ENCODE results near the gene ART1. TPM values are rescaled to one million over a fixed set of nuclear protein-coding genes. Genes with fewer than 3 reads are reported as not detected.

Gene ART1
- total RNA-seq, 1 donor from 2014 or later = not detected

DNA sequence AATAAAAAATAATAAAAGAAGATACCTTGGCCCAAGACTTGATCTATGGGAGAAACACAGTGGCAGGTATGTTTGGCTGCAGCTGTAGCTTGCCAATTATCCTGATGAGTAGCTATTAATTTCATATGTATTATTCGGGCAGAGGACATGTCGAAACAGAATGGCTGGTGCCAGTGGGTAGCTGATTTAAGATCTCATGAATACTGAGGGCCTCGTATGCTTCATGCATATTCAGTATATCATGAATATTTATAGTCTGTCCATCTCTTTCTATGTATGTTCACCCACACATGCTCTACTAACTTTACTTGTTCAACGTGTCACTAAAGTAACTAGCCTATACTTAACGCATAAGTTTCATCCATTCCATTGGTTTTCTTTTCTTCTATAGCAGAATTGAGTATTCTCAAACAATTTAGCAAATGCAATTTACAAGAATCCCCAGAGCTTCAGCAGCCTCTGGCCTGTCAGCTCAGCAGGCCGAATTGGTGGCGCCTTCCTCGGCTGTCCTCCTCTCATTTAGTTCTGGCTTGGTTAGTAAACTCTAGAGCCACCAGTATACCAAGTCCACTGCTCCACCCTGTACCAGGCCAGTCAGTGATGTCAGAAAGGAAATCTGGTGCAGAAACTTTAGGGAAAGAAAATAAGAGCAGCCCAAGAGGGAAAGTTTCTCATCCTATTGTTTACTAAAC lies 21.0 kb upstream of the ART1 start:
- Mint-ChIP-seq H3K9me3 (no peaks in the 10 kb centered on the region), H3K4me3 (no peak overlapping the region), H3K27ac (ENCODE audit: unreplicated experiment) (no peak overlapping the region), H3K27me3 (ENCODE audit: low read depth) (no peaks in the 10 kb centered on the region), H3K36me3 (ENCODE audit: low read depth) (no peaks in the 10 kb centered on the region), H3K4me1 (no peaks in the 10 kb centered on the region)
- no peak for DNase-seq (ENCODE audit: low read depth, low spot score)
- TF ChIP-seq, protein P1, sequence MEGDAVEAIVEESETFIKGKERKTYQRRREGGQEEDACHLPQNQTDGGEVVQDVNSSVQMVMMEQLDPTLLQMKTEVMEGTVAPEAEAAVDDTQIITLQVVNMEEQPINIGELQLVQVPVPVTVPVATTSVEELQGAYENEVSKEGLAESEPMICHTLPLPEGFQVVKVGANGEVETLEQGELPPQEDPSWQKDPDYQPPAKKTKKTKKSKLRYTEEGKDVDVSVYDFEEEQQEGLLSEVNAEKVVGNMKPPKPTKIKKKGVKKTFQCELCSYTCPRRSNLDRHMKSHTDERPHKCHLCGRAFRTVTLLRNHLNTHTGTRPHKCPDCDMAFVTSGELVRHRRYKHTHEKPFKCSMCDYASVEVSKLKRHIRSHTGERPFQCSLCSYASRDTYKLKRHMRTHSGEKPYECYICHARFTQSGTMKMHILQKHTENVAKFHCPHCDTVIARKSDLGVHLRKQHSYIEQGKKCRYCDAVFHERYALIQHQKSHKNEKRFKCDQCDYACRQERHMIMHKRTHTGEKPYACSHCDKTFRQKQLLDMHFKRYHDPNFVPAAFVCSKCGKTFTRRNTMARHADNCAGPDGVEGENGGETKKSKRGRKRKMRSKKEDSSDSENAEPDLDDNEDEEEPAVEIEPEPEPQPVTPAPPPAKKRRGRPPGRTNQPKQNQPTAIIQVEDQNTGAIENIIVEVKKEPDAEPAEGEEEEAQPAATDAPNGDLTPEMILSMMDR (conservative IDR thresholded peaks at IDR 0.05) = no peak

DNA sequence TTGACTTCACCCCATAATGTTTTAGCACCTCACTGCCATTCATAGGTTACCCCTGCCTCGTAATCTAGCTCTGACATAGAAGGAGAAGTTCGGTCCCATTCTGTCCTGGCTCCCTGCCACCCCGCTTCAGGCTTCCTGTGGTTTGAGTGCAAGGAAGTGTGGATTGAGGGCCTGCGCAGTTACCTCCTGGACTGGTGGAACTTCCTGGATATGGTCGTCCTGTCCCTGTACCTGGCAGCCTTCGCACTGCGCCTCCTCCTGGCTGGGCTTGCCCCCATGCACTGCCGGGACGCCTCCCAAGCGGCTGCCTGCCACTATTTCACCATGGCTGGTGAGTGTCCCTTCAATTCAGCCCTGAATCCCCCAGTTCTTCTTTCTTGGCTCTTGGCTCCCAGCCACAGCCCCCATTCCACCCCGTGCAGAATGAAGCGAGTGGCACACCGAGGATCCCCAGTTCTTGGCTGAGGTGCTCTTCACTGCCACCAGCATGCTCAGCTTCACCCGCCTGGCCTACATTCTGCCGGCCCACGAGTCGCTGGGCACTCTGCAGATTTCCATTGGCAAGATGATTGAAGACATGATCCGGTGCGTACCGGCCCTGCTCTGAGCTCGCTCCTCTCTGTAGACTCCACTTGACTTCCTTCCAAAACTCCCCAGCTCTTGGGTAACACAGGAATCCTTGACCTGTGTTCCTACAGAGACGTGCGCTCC lies 18.5 kb upstream of the ART1 start:
- Mint-ChIP-seq H3K36me3 (ENCODE audit: low read depth) (no peaks in the 10 kb centered on the region), H3K9me3 (no peaks in the 10 kb centered on the region), H3K4me1 (no peaks in the 10 kb centered on the region), H3K27ac (ENCODE audit: unreplicated experiment) (peak overlapping the region; percentile 48), H3K27me3 (ENCODE audit: low read depth) (no peaks in the 10 kb centered on the region), H3K4me3 (no peak overlapping the region)
- DNase-seq (ENCODE audit: low read depth, low spot score) = no peak
- TF ChIP-seq, protein P1 (conservative IDR thresholded peaks at IDR 0.05) = no peak

GRCh38 chr11:3627291-3627690 lies 17.6 kb upstream of the ART1 start:
- Mint-ChIP-seq H3K27me3 (ENCODE audit: low read depth) (no peaks in the 10 kb centered on the region), H3K4me3 (no peak overlapping the region), H3K9me3 (no peaks in the 10 kb centered on the region), H3K4me1 (no peaks in the 10 kb centered on the region), H3K36me3 (ENCODE audit: low read depth) (no peaks in the 10 kb centered on the region), H3K27ac (ENCODE audit: unreplicated experiment) (no peak overlapping the region)
- TF ChIP-seq, protein P1 (conservative IDR thresholded peaks at IDR 0.05) = no peak
- DNase-seq (ENCODE audit: low read depth, low spot score) = no peak

GRCh38 chr11:3631331-3631730 lies 13.6 kb upstream of the ART1 start:
- H3K4me3 Mint-ChIP-seq = no peak overlapping the region
- H3K27me3 Mint-ChIP-seq (ENCODE audit: low read depth) = peaks cover 2% of the 10 kb centered on the region
- no peak overlapping the region for H3K27ac Mint-ChIP-seq (ENCODE audit: unreplicated experiment)
- no peaks in the 10 kb centered on the region for H3K4me1 Mint-ChIP-seq
- no peaks in the 10 kb centered on the region for H3K9me3 Mint-ChIP-seq
- DNase-seq (ENCODE audit: low read depth, low spot score) = no peak
- no peaks in the 10 kb centered on the region for H3K36me3 Mint-ChIP-seq (ENCODE audit: low read depth)
- TF ChIP-seq, protein P1 (conservative IDR thresholded peaks at IDR 0.05) = no peak

DNA sequence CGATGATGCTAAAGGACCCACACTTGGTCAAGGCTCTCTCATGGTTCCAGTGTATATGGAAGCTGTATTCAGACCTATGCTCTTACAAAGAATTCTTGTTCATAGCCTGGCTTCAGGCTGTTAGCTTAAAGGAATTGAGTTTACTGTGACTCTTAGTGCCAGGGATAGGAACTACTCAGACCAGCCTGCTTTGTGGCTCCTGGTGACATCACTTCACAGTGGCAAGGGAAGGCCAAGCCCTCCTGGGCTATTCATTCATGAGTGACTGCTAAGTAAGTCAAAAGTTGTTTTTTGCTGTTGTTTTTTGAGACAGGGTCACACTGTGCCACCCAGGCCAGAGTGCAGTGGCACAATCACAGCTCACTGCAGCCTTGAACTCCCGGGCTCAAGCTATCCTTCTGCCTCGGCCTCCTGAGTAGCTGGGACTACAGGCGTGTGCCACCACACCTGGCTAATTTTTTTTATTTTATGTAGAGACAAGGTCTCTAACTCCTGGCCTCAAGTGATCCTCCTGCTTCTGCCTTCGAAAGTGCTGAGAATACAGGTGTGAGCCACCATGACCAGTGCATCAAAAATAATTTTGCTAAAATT lies 12.8 kb upstream of the ART1 start:
- Mint-ChIP-seq H3K27ac (ENCODE audit: unreplicated experiment) (no peak overlapping the region), H3K36me3 (ENCODE audit: low read depth) (no peaks in the 10 kb centered on the region), H3K27me3 (ENCODE audit: low read depth) (peaks cover 3% of the 10 kb centered on the region), H3K9me3 (no peaks in the 10 kb centered on the region), H3K4me1 (no peaks in the 10 kb centered on the region), H3K4me3 (no peak overlapping the region)
- TF ChIP-seq, protein P1 (conservative IDR thresholded peaks at IDR 0.05) = no peak
- no peak for DNase-seq (ENCODE audit: low read depth, low spot score)
